Activated T-cell treated with anti-CD3 and anti-CD28 coated beads, Interleukin-2, amount 50 U/mL, for 48 hours (primary cell): ENCODE data around the gene LRRC27.
"Not testable (repeated sequence)": the region's sequence is repeated elsewhere in the genome, so short reads cannot be mapped to it uniquely, and the experiment has no call there.

Source experiments
- DNase-seq, 2 experiments: peaks; one replicate each; pipeline ENCODE4 v3.0.0-alpha.2; 2020

The LRRC27 gene

GRCh38 chr10:132301371-132302330, 30.3 kb upstream of the LRRC27 start:
- no peak for DNase-seq

- DNase-seq = no peak
Measured at GRCh38 chr10:132302421-132303310, 29.3 kb upstream of the LRRC27 start.

GRCh38 chr10:132303361-132304115, 28.5 kb upstream of the LRRC27 start:
- DNase-seq = no peak

GRCh38 chr10:132304756-132305509, 27.1 kb upstream of the LRRC27 start:
- DNase-seq = no peak

- no peak for DNase-seq
Measured at GRCh38 chr10:132305654-132306342, 26.2 kb upstream of the LRRC27 start.

- no peak for DNase-seq
Measured at GRCh38 chr10:132306343-132306685, 25.7 kb upstream of the LRRC27 start.

- DNase-seq = peak; percentile 49 to 52
Measured at GRCh38 chr10:132306864-132307751, 24.9 kb upstream of the LRRC27 start.

GRCh38 chr10:132307823-132308586, 24.0 kb upstream of the LRRC27 start, which contains the start of gene STK32C:
Gene STK32C (minus strand): TSS chr10:132307950. CDS start chr10:132307833, 117 bp downstream.
- DNase-seq = peak; percentile 93 to 94

- peak; percentile 38 to 44 for DNase-seq
Measured at GRCh38 chr10:132308587-132309470, 23.2 kb upstream of the LRRC27 start.

- DNase-seq = no peak
Measured at GRCh38 chr10:132309471-132309865, 22.5 kb upstream of the LRRC27 start.

- no peak for DNase-seq
Measured at GRCh38 chr10:132309879-132310591, 22.0 kb upstream of the LRRC27 start.

- DNase-seq = no peak
Measured at GRCh38 chr10:132310701-132311337, 21.2 kb upstream of the LRRC27 start.

GRCh38 chr10:132311338-132311939, 20.6 kb upstream of the LRRC27 start:
- no peak for DNase-seq

- DNase-seq = no peak
Measured at GRCh38 chr10:132313305-132313704, 18.7 kb upstream of the LRRC27 start.

GRCh38 chr10:132313865-132314264, 18.1 kb upstream of the LRRC27 start:
- DNase-seq = no peak

- DNase-seq = no peak
Measured at GRCh38 chr10:132314336-132314735, 17.7 kb upstream of the LRRC27 start.

GRCh38 chr10:132314881-132315280, 17.1 kb upstream of the LRRC27 start:
- not testable (repeated sequence) for DNase-seq
